K562 (cell line): ENCODE measurements around the gene MUC3A. TPM values are rescaled to one million over a fixed set of nuclear protein-coding genes. Genes with fewer than 3 reads are reported as not detected.
A peak's percentile ranks its signal among the peaks of the same experiment; 100 is the strongest.

ENCODE experiments used
- CBFB ChIP-seq: sonication (generic); formaldehyde crosslinking; IDR thresholded peaks from 2 replicates; pipeline ENCODE4 v1.4.0; 2020; ENCODE audit warnings: mild to moderate bottlenecking, missing genetic modification reagents
- HDAC8 ChIP-seq: fragments of 450-650 bp; IDR thresholded peaks from 2 replicates; pipeline ENCODE4 v1.6.1; 2016; ENCODE audit warnings: mild to moderate bottlenecking, missing genetic modification characterization, moderate library complexity, missing compliant biosample characterization
- JUNB ChIP-seq: fragments of 450-650 bp; formaldehyde crosslinking; conservative IDR thresholded peaks from 2 replicates; pipeline ENCODE4 v1.4.0; 2020; ENCODE audit warnings: mild to moderate bottlenecking
- KLF1 ChIP-seq: fragments of 450-650 bp; IDR thresholded peaks from 2 replicates; pipeline ENCODE4 v1.6.1; 2016; ENCODE audit warnings: missing genetic modification characterization, missing compliant biosample characterization
- L3MBTL2 ChIP-seq: fragments of 450-650 bp; IDR thresholded peaks from 2 replicates; pipeline ENCODE4 v1.6.1; 2016; ENCODE audit warnings: mild to moderate bottlenecking, moderate library complexity
- MAZ ChIP-seq, 2 experiments: fragments of 450-650 bp in 1 of 2; sonication (generic) in 1 of 2; formaldehyde crosslinking; IDR thresholded peaks in 1 of 2; conservative IDR thresholded peaks in 1 of 2; 2 replicates each; pipeline versions ENCODE4 v1.4.0 to v1.5.0; 2020; ENCODE audit warnings: mild to moderate bottlenecking in 1 of 2, missing genetic modification reagents in 1 of 2
- MIER1 ChIP-seq: fragments of 450-650 bp; IDR thresholded peaks from 2 replicates; pipeline ENCODE4 v1.6.1; 2016; ENCODE audit warnings: antibody characterized with exemption, mild to moderate bottlenecking, low read depth
- RFX7 ChIP-seq: fragments of 250-450 bp; sonication (Bioruptor Pico); IDR thresholded peaks from 2 replicates; pipeline ENCODE4 v1.5.1; 2021; ENCODE audit warnings: mild to moderate bottlenecking
- ZBTB9 ChIP-seq: fragments of 450-650 bp; formaldehyde crosslinking; IDR thresholded peaks from 2 replicates; pipeline ENCODE4 v1.4.0; 2020; ENCODE audit warnings: mild to moderate bottlenecking, moderate library complexity
- ZNF655 ChIP-seq: fragments of 250-450 bp; sonication (Bioruptor Pico); IDR thresholded peaks from 2 replicates; pipeline ENCODE4 v1.5.0; 2021
- polyA plus RNA-seq, 8 experiments: library from polyadenylated mRNA; depleted of rRNA in 4 of 8; stranded (reverse) in 5 of 8; unstranded in 3 of 8; fragments of >200 nt; fragmentation: Nextera tagmentation in 2 of 8; fragmentation: Illumina TruSeq in 1 of 8; extraction: Ambion mirVana in 2 of 8; extraction: Trizol in 1 of 8; gene quantifications; 2 replicates each; pipeline versions ENCODE4 v1.2.1 to v1.2.3, GENCODE V29; 2011 to 2014; ENCODE audit warnings: inconsistent platforms in 1 of 8, missing spikeins in 1 of 8
- total RNA-seq, 7 experiments: library from RNA; depleted of rRNA in 6 of 7; stranded (reverse); fragments of >200 nt in 6 of 7; fragmentation: Illumina TruSeq in 2 of 7; extraction: Trizol in 2 of 7; gene quantifications; 2 replicates each; pipeline versions ENCODE4 v1.2.1 to v1.2.3, GENCODE V29; 2011 to 2021; ENCODE audit warnings: low replicate concordance in 1 of 7

MUC3A gene
- total and polyA plus RNA-seq, 9 of the 15 experiments (the other 6 are each of a cell fraction or from before 2014, with no cell fraction given) = 0.06 to 2.2 (median 0.20) TPM; not detected in 1

DNA sequence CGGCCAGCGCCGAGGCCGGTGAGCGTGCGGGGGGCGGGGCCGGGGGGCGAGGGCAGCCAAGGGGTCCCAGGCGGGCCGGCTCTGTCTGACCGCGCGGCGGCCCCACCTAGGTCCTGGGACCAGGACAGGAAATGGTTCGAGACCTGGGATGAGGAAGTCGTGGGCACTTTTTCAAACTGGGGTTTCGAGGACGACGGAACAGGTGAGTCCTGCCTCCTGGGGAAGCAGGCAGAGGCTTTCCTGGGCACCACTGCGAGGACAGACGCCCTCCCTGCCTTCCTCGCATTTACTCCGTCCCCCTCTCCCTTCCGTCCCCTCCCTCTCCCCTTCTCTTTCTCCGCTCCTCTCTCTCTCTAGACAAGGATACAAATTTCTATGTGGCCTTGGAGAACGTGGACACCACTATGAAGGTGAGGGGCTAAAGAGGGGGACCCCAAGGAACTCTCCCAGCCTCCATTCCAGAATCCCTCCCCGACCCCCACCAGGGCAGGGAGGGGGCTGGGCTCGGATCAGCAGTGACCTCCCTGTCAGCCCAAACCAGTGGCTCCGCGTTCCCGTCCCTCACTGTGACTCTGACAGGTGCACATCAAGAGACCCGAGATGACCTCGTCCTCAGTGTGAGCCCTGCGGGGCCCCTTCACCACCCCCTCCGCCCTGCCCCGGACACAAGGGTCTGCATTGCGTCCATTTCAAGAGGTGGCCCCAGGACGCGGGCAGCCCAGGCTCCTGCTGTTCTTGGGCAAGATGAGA, 17.4 kb downstream of the MUC3A start (continued):
- TF ChIP-seq MAZ (CRISPR knock-in tag; conservative IDR thresholded peaks at IDR 0.05 in 1 of 2, IDR thresholded peaks at IDR 0.05 in 1 of 2) (0 out of 4 replicates have a peak, but pooled peaks of 1 of the 2 experiments have one; percentile 5), CBFB (CRISPR knock-in tag) (0 out of 2 replicates have a peak, but pooled peaks have one; percentile 14), KLF1 (tag) (peak; percentile 40; the same call in 1 of the 2 replicates), ZBTB9 (CRISPR knock-in tag) (0 out of 2 replicates have a peak, but pooled peaks have one; percentile 7), HDAC8 (peak; percentile 59; the same call in 1 of the 2 replicates), RFX7 (CRISPR knock-in tag) (no peak), JUNB (CRISPR knock-in tag) (no peak), ZNF655 (CRISPR knock-in tag) (no peak), L3MBTL2 (peak; percentile 30), MIER1 (0 out of 2 replicates have a peak, but pooled peaks have one; percentile 6)
